Esophagus squamous epithelium (tissue), 4 donors: ENCODE data around the gene ATP2B2.

ENCODE experiments used
- CTCF ChIP-seq, 6 experiments: fragments of 450-650 bp in 4 of 6; fragments of 200-600 bp in 2 of 6; sonication (generic) in 2 of 6; IDR thresholded peaks; one replicate each; pipeline ENCODE4 v1.5.1; 2016 to 2019; ENCODE audit warnings: antibody characterized with exemption in 6 of 6, mild to moderate bottlenecking in 4 of 6, moderate library complexity in 4 of 6
- POLR2A ChIP-seq, 4 donors: fragments of 450-650 bp; IDR thresholded peaks; one replicate each; pipeline ENCODE4 v1.6.1; 2017; ENCODE audit warnings: antibody characterized with exemption in 4 of 4, mild to moderate bottlenecking in 4 of 4, moderate library complexity in 3 of 4

- TF ChIP-seq POLR2A (IDR thresholded peaks at IDR 0.05) (no peak), CTCF (IDR thresholded peaks at IDR 0.05) (no peak)
Observed at GRCh38 chr3:10410383-10411002, 94.9 kb downstream of the ATP2B2 start.
